ENCODE results near the gene POLR2H. TPM values are rescaled to one million over a fixed set of nuclear protein-coding genes. Genes with fewer than 3 reads are reported as not detected.

Gene POLR2H
- total RNA-seq, 2 experiments from 2014 or later: 100.0 to 103 TPM

GRCh38 chr3:184362668-184363546 lies 1.4 kb downstream of the POLR2H start:
- intact Hi-C loops (cut with micrococcal nuclease): loop anchor here (1.0 to 5.0 kb wide), 9 partner anchors 28 to 450 kb away; partner anchors contain the start of genes EEF1AKMT4, EIF4G1, MAGEF1 and PSMD2
- no peaks in the 10 kb centered on the region for H3K27me3 Mint-ChIP-seq
- no peaks in the 10 kb centered on the region for H3K9me3 Mint-ChIP-seq
- POLR2A ChIA-PET: interaction anchor here (0.7 to 1.3 kb wide), 4 partner anchors 14 to 61 kb away, joined by 3 to 4 read pairs (median 3); no protein-coding TSS in a partner anchor
- H3K36me3 Mint-ChIP-seq: peaks cover 29% of the 10 kb centered on the region
- H3K4me3 Mint-ChIP-seq: peak overlapping the region; percentile 96
- peak; percentile 98 for DNase-seq
- CTCF ChIA-PET: interaction anchor here (1.0 to 2.4 kb wide), 8 partner anchors 9 to 198 kb away, joined by 3 to 8 read pairs (median 5); partner anchors contain the start of genes ABCF3 and EPHB3
- peak overlapping the region; percentile 94 for H3K27ac Mint-ChIP-seq
- peaks cover 30% of the 10 kb centered on the region for H3K4me1 Mint-ChIP-seq (ENCODE audit: low read depth)

- peaks cover 45% of the 10 kb centered on the region for H3K36me3 Mint-ChIP-seq
- no peak overlapping the region for H3K4me3 Mint-ChIP-seq
- peaks cover 32% of the 10 kb centered on the region for H3K4me1 Mint-ChIP-seq (ENCODE audit: low read depth)
- CTCF ChIA-PET: interaction anchor here (1.2 kb wide), 1 partner anchor 21 kb away, joined by 3 read pairs; no protein-coding TSS in a partner anchor
- no peaks in the 10 kb centered on the region for H3K27me3 Mint-ChIP-seq
- intact Hi-C loops (cut with micrococcal nuclease): no loop called here
- DNase-seq: no peak
- H3K9me3 Mint-ChIP-seq: no peaks in the 10 kb centered on the region
- H3K27ac Mint-ChIP-seq: no peak overlapping the region
- POLR2A ChIA-PET: no interaction called here
Measured at GRCh38 chr3:184366619-184367289, 5.2 kb downstream of the POLR2H start.

GRCh38 chr3:184368116-184368515 lies 6.6 kb downstream of the POLR2H start:
- H3K4me1 Mint-ChIP-seq (ENCODE audit: low read depth): peaks cover 32% of the 10 kb centered on the region
- H3K27ac Mint-ChIP-seq: peak overlapping the region; percentile 0
- no peak overlapping the region for H3K4me3 Mint-ChIP-seq
- peaks cover 44% of the 10 kb centered on the region for H3K36me3 Mint-ChIP-seq
- no peaks in the 10 kb centered on the region for H3K9me3 Mint-ChIP-seq
- intact Hi-C loops (cut with micrococcal nuclease): no loop called here
- ChIA-PET CTCF (interaction anchor here (1.1 to 3.3 kb wide), 4 partner anchors 23 to 176 kb away, joined by 3 to 21 read pairs (median 3); no protein-coding TSS in a partner anchor), POLR2A (interaction anchor here (0.6 kb wide), 1 partner anchor 506 kb away, joined by 4 read pairs; no protein-coding TSS in a partner anchor)
- H3K27me3 Mint-ChIP-seq: no peaks in the 10 kb centered on the region
- no peak for DNase-seq

GRCh38 chr3:184368586-184369183 lies 7.2 kb downstream of the POLR2H start:
- H3K9me3 Mint-ChIP-seq: no peaks in the 10 kb centered on the region
- peaks cover 31% of the 10 kb centered on the region for H3K4me1 Mint-ChIP-seq (ENCODE audit: low read depth)
- DNase-seq: no peak
- POLR2A ChIA-PET: interaction anchor here (0.6 kb wide), 1 partner anchor 506 kb away, joined by 4 read pairs; no protein-coding TSS in a partner anchor
- H3K27ac Mint-ChIP-seq: peak overlapping the region; percentile 26
- H3K27me3 Mint-ChIP-seq: no peaks in the 10 kb centered on the region
- H3K36me3 Mint-ChIP-seq: peaks cover 42% of the 10 kb centered on the region
- H3K4me3 Mint-ChIP-seq: no peak overlapping the region
- intact Hi-C loops (cut with micrococcal nuclease): no loop called here
- CTCF ChIA-PET: interaction anchor here (1.1 to 3.3 kb wide), 3 partner anchors 145 to 192 kb away, joined by 3 to 21 read pairs (median 4); no protein-coding TSS in a partner anchor

GRCh38 chr3:184371570-184372018 lies 10.1 kb downstream of the POLR2H start:
- intact Hi-C loops (cut with micrococcal nuclease): loop anchor here (1.0 to 5.0 kb wide), 3 partner anchors 46 to 170 kb away; no protein-coding TSS in a partner anchor
- H3K4me3 Mint-ChIP-seq: no peak overlapping the region
- H3K36me3 Mint-ChIP-seq: peaks cover 26% of the 10 kb centered on the region
- no peaks in the 10 kb centered on the region for H3K9me3 Mint-ChIP-seq
- peaks cover 4% of the 10 kb centered on the region for H3K27me3 Mint-ChIP-seq
- peaks cover 15% of the 10 kb centered on the region for H3K4me1 Mint-ChIP-seq (ENCODE audit: low read depth)
- H3K27ac Mint-ChIP-seq: no peak overlapping the region
- DNase-seq: peak; percentile 76
- ChIA-PET CTCF (interaction anchor here (0.6 to 4.2 kb wide), 37 partner anchors 8 to 407 kb away, joined by 3 to 89 read pairs (median 4); partner anchors contain the start of genes CHRD, CLCN2, FAM131A and POLR2H), POLR2A (interaction anchor here (1.6 kb wide), 1 partner anchor 142 kb away, joined by 4 read pairs; no protein-coding TSS in a partner anchor)

- Mint-ChIP-seq H3K27ac (no peak overlapping the region), H3K27me3 (peaks cover 8% of the 10 kb centered on the region), H3K4me1 (ENCODE audit: low read depth) (peaks cover 11% of the 10 kb centered on the region), H3K36me3 (peaks cover 19% of the 10 kb centered on the region), H3K4me3 (no peak overlapping the region), H3K9me3 (no peaks in the 10 kb centered on the region)
- intact Hi-C loops (cut with micrococcal nuclease): loop anchor here (5.0 kb wide), 1 partner anchor 45 kb away; no protein-coding TSS in a partner anchor
- CTCF ChIA-PET: interaction anchor here (0.6 to 4.2 kb wide), 28 partner anchors 8 to 355 kb away, joined by 3 to 89 read pairs (median 4); partner anchors contain the start of genes CHRD, CLCN2 and POLR2H
- POLR2A ChIA-PET: interaction anchor here (1.2 to 1.6 kb wide), 2 partner anchors 28 to 141 kb away, joined by 4 read pairs; no protein-coding TSS in a partner anchor
- no peak for DNase-seq
Measured at GRCh38 chr3:184372296-184372821, 10.8 kb downstream of the POLR2H start.

- DNase-seq: no peak
- H3K36me3 Mint-ChIP-seq: peaks cover 16% of the 10 kb centered on the region
- no peak overlapping the region for H3K27ac Mint-ChIP-seq
- CTCF ChIA-PET: interaction anchor here (0.8 to 4.2 kb wide), 12 partner anchors 9 to 189 kb away, joined by 3 to 89 read pairs (median 9); no protein-coding TSS in a partner anchor
- POLR2A ChIA-PET: interaction anchor here (1.2 kb wide), 1 partner anchor 28 kb away, joined by 4 read pairs; no protein-coding TSS in a partner anchor
- intact Hi-C loops (cut with micrococcal nuclease): loop anchor here (5.0 kb wide), 1 partner anchor 44 kb away; no protein-coding TSS in a partner anchor
- H3K4me3 Mint-ChIP-seq: no peak overlapping the region
- no peaks in the 10 kb centered on the region for H3K9me3 Mint-ChIP-seq
- H3K4me1 Mint-ChIP-seq (ENCODE audit: low read depth): peaks cover 8% of the 10 kb centered on the region
- peaks cover 13% of the 10 kb centered on the region for H3K27me3 Mint-ChIP-seq
Measured at GRCh38 chr3:184372911-184373310, 11.4 kb downstream of the POLR2H start.

- Mint-ChIP-seq H3K4me3 (no peak overlapping the region), H3K4me1 (ENCODE audit: low read depth) (peaks cover 7% of the 10 kb centered on the region), H3K36me3 (peaks cover 13% of the 10 kb centered on the region), H3K27ac (no peak overlapping the region), H3K27me3 (peaks cover 14% of the 10 kb centered on the region), H3K9me3 (no peaks in the 10 kb centered on the region)
- no peak for DNase-seq
- POLR2A ChIA-PET: no interaction called here
- CTCF ChIA-PET: interaction anchor here (0.8 to 4.2 kb wide), 8 partner anchors 10 to 189 kb away, joined by 3 to 89 read pairs (median 9); no protein-coding TSS in a partner anchor
- intact Hi-C loops (cut with micrococcal nuclease): loop anchor here (5.0 kb wide), 1 partner anchor 44 kb away; no protein-coding TSS in a partner anchor
Measured at GRCh38 chr3:184373422-184373821, 11.9 kb downstream of the POLR2H start.

GRCh38 chr3:184375747-184376461 lies 14.4 kb downstream of the POLR2H start:
- Mint-ChIP-seq H3K9me3 (no peaks in the 10 kb centered on the region), H3K4me1 (ENCODE audit: low read depth) (peaks cover 9% of the 10 kb centered on the region)
- POLR2A ChIA-PET: no interaction called here

GRCh38 chr3:184377374-184377773 lies 15.9 kb downstream of the POLR2H start:
- intact Hi-C loops (cut with micrococcal nuclease): no loop called here
- ChIA-PET POLR2A (no interaction called here), CTCF (interaction anchor here (0.5 to 1.3 kb wide), 2 partner anchors 137 to 160 kb away, joined by 3 to 4 read pairs; no protein-coding TSS in a partner anchor)
- no peaks in the 10 kb centered on the region for H3K9me3 Mint-ChIP-seq
- no peaks in the 10 kb centered on the region for H3K36me3 Mint-ChIP-seq
- no peak for DNase-seq
- H3K27me3 Mint-ChIP-seq: peaks cover 39% of the 10 kb centered on the region
- peaks cover 9% of the 10 kb centered on the region for H3K4me1 Mint-ChIP-seq (ENCODE audit: low read depth)
- H3K4me3 Mint-ChIP-seq: no peak overlapping the region
- H3K27ac Mint-ChIP-seq: no peak overlapping the region

More at GRCh38 chr3:184375747-184376461, 14.4 kb downstream of the POLR2H start:
- H3K36me3 Mint-ChIP-seq: no peaks in the 10 kb centered on the region
- no peak overlapping the region for H3K27ac Mint-ChIP-seq
- CTCF ChIA-PET: interaction anchor here (1.5 to 2.0 kb wide), 3 partner anchors 12 to 167 kb away, joined by 4 to 17 read pairs (median 5); no protein-coding TSS in a partner anchor
- H3K4me3 Mint-ChIP-seq: no peak overlapping the region
- peaks cover 26% of the 10 kb centered on the region for H3K27me3 Mint-ChIP-seq
- DNase-seq: no peak
- intact Hi-C loops (cut with micrococcal nuclease): no loop called here
